ENCODE results near the gene C3orf52.
"Not testable (repeated sequence)": the region's sequence is repeated elsewhere in the genome, so short reads cannot be mapped to it uniquely, and the experiment has no call there.

C3orf52 gene

GRCh38 chr3:112086076-112086854 lies at the start of gene C3orf52:
Gene C3orf52, plus strand, starts transcription at chr3:112086389. Its CDS starts 19 bp downstream, at chr3:112086408.
- DNase-seq = peak; percentile 86

DNA sequence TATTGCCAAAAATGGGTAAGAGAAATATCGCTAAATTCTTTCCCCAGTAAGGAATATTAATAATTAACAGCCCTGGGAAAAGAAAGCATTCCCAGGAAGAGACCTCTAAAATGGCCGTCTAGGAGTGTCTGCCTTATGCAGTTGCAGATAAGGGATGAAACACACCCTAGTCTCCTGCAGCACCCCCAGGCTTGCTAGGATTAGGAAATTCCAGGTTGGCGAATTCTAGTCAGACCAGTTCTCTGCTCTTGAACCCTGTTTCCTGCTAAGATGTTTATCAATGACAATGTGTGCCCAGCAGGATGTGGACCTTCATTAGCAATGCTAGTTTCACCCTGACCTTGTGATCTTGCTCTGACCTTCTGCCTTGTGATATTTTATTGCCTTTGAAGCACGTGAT lies 49.0 kb upstream of the C3orf52 start:
- not testable (repeated sequence) for DNase-seq

DNA sequence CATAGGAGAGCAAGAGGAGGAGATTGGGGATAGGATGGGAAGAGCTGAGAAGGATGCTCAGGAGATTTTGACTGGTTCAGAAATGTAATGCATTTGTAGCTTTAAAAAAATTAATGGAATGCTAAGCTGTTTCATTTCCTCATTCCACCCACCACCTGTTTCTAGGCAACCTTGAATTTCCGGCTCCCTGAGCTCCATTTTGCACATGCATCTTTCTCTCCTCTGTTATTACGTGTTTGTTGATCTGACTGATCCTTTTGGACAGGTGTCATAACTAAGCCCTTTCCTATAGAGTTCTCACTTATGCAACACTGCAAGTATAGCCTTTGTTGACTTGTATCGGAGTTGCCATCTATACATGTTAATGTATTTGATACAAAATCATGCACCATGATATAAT lies 47.3 kb upstream of the C3orf52 start:
- DNase-seq = no peak

DNA sequence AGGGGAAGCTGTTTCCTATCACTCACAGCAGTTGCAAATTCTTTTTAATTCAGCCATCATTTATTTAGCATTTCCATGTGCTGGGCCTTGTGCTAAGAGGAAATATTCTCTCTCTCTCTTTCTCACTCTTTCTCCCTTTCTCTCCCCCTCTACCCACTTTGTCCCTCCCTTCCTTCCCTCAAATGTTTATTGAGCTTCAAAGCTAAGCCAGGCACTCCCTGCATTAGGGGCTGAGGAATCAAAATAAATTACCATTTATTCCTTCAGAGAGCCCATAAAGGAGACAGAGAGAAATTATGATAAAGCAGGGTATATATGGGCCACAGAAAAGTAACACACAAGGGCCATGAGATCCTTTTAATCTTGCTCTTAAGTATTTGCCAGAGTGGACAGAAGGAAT lies 44.9 kb upstream of the C3orf52 start:
- DNase-seq = no peak

DNA sequence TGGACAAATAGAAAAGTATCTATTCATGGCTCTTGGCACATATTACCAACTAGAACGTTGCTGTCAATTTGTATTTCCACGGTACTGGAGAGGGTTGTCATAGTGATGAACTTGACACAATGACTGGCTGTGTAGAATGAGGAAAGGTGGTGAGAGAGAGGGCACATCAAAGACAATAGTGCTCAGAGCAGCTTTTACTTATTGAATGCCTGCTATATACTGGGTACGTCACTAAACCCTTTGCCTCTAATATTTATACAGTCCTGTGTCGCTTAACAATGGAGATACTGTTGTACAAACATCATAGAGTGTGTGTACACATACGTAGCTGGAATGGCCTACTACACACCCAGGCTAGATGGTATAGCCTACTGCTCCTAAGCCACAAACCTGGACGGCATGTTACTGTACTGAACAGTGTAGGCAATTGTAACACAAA lies 43.3 kb upstream of the C3orf52 start:
- DNase-seq = no peak

- DNase-seq = peak; percentile 48
Observed at GRCh38 chr3:112043621-112044201, 42.5 kb upstream of the C3orf52 start.

DNA sequence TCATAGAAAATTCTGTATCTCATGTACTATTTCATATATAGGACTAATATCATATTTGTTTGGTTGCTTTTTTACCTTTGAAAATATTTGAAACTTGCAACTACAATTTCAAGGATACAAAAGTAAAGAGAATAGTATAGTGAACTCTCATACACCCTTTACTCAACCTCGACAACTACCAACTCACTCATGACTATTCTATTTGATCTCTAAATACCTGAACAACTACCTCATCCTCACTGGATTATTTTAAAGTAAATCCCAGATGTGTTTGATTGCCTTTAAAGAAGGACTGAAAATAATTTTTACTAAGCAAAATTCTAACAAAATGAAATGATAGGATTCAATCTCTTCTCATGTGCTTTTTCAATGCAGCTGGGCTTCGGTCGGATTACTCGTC lies 39.6 kb upstream of the C3orf52 start:
- DNase-seq = no peak

GRCh38 chr3:112047264-112047663 lies 38.9 kb upstream of the C3orf52 start:
- no peak for DNase-seq

GRCh38 chr3:112048911-112049310 lies 37.3 kb upstream of the C3orf52 start:
- no peak for DNase-seq

DNA sequence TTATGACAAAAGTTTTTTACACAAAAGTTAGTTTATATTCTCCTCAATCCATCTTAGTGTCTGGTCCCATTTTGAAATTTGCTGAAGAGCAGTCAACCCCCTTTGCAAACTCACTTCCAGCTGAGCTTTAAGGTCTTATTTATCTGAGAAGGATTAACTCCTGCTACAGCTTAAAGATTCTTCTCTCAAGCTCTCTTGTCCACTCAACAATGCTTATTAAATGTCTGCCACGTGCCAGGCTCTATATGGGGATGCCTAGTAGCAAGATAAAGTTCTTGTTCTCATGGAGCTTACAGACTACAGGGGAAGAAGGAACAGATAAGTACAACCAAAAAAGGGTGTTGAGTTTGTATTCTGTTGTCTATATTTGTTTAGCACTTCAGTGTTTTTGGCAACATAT lies 33.0 kb upstream of the C3orf52 start:
- DNase-seq = no peak

- no peak for DNase-seq
Observed at GRCh38 chr3:112056451-112056929, 29.7 kb upstream of the C3orf52 start.

GRCh38 chr3:112059497-112059896 lies 26.7 kb upstream of the C3orf52 start:
- no peak for DNase-seq

- DNase-seq = no peak
Observed at GRCh38 chr3:112061152-112061551, 25.0 kb upstream of the C3orf52 start.

- not testable (repeated sequence) for DNase-seq
Observed at GRCh38 chr3:112072387-112073060, 13.7 kb upstream of the C3orf52 start.

- no peak for DNase-seq
Observed at GRCh38 chr3:112074006-112074405, 12.2 kb upstream of the C3orf52 start.

DNA sequence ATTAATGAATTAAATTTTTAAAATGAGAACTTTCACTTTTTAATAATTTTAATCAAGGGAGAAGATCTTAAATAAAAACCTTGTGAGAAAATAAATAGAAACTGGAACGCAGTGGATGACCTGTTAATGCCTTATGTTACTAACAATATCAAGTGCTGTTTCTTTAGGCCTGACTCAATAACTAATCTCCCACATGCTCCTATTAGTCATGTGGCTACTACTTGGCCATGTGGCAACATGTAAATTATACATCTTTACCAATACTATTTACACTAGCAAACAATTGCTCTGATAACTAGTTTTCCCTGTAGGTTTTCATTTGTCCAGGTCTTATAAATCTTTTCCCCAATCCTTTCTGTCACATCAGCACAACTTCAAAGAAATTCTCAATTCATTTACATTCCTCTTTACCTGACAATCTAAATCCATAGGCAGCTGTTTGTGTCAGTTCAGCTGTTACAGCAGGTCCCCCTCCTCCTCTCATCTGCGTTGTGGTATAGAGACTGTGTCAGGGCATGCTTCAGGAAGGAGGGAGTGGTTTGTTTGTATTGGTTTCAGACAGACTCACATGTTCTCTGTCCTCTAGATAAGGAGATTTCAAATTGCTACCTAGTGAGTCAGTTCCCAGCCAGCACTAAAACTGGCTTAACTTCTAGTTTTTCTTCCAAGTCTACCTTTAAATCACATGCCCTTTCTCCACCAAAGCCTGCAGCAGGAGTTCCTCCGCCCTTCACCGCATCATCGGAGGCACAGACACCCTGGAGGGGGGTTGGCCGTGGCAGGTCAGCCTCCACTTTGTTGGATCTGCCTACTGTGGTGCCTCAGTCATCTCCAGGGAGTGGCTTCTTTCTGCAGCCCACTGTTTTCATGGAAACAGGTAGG lies 11.3 kb upstream of the C3orf52 start:
- DNase-seq = no peak

DNA sequence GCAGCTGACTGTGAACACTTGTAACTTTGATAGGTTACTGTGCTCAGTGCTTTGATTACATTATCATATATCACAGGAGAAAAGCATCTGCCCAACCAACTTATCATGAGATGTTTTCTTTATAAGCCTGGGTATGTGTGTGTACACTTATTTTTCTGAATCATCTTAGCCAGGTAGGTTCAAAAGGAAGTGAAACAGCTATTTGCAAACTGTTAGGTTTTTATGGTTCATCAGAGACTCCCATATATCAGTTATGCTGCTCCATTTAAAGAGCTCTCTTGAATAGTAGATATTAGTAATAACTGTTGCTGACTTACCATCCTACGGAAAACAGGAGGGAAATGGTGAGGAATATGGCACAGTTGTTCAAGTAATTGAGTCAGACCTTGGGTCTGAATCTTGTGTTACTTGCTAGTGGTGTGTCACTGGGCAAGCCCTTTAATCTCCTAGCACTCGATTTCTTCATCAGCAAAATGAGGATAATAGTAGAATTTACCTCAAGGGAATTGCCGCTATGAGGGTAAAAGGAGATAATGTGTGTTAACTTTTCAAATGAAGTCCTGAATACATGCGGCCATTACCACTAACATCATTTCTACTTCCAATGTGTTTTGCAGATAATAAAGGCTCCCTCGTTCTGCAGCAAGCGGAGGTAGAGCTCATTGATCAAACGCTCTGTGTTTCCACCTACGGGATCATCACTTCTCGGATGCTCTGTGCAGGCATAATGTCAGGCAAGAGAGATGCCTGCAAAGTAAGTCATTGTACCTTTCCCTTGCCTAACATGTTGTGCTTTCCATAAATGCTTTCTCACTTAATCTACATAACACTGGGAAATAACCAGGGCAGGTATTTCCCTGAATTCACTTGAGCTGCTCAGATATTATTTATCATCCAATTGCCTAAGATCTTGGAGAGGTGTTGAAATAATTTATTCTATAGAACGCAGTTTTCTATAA lies 7.8 kb upstream of the C3orf52 start:
- DNase-seq = no peak

- DNase-seq = no peak
Observed at GRCh38 chr3:112083239-112083638, 3.0 kb upstream of the C3orf52 start.

GRCh38 chr3:112084980-112085705 lies 1.0 kb upstream of the C3orf52 start:
- DNase-seq = no peak

DNA sequence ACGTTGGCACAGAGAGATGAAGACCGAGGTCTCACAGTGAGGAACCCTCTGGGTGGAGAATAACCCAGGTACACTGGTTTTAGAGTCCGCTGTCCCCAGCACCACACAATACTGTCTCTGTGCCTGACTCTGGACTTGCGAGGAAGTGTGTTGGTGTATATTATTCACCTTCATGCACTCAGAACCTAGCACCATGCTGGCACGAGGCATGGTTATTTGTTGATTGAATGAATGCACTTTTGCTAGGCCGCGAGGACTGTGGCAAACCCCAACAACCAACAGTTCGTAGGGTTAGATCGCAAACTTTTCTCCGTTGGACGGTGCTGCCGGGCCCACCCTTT lies 484 bp upstream of the C3orf52 start:
- no peak for DNase-seq

Measured in femur (tissue), 1 donor.